Measurements from ENCODE around the gene CD300LB.

DNA sequence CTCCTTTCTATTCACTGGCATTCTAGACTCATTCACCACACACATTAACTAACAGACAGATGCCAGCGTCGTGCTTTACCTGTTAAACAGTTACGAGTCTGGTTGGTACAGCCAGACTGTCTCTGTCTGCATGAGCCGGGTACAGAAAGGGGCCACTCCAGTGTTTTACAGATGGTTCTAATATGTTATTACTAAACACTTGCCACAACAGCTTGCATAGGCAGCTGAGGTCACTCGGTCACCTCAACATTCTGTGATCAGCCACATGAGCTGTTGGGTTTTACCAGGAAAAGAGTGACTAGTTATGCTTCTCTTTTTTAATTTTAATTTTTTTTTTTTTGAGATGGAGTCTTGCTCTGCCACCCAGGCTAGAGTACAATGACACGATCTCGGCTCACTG lies 39.6 kb downstream of the CD300LB start:
- TF ChIP-seq POLR2AphosphoS5 (IDR thresholded peaks at IDR 0.05): no peak
- TF ChIP-seq, protein P1, sequence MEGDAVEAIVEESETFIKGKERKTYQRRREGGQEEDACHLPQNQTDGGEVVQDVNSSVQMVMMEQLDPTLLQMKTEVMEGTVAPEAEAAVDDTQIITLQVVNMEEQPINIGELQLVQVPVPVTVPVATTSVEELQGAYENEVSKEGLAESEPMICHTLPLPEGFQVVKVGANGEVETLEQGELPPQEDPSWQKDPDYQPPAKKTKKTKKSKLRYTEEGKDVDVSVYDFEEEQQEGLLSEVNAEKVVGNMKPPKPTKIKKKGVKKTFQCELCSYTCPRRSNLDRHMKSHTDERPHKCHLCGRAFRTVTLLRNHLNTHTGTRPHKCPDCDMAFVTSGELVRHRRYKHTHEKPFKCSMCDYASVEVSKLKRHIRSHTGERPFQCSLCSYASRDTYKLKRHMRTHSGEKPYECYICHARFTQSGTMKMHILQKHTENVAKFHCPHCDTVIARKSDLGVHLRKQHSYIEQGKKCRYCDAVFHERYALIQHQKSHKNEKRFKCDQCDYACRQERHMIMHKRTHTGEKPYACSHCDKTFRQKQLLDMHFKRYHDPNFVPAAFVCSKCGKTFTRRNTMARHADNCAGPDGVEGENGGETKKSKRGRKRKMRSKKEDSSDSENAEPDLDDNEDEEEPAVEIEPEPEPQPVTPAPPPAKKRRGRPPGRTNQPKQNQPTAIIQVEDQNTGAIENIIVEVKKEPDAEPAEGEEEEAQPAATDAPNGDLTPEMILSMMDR (IDR thresholded peaks at IDR 0.05): no peak

All from sigmoid colon (tissue), 4 donors.